ENCODE results near the gene GRIN1.

DNA sequence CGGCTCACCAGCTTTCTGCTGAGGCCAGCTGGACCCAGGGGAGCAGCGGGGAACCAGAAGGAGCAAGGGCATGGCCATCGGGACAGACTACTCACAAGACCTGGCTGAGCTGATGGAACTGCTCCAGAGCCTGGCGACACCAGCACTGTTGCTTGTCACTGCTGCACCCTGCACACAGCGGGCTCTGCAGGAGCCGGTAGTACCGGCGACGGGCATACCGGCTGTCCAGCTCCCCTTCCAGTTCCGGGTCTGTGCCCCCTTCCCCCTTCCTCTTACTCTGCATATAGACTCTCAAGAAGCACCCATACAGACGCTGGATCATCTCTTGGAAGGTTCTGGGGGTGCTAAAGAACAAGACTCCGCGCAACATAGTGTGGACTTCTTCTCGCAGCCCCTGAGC is 48.4 kb downstream of the GRIN1 start:
- TF ChIP-seq, protein P1, sequence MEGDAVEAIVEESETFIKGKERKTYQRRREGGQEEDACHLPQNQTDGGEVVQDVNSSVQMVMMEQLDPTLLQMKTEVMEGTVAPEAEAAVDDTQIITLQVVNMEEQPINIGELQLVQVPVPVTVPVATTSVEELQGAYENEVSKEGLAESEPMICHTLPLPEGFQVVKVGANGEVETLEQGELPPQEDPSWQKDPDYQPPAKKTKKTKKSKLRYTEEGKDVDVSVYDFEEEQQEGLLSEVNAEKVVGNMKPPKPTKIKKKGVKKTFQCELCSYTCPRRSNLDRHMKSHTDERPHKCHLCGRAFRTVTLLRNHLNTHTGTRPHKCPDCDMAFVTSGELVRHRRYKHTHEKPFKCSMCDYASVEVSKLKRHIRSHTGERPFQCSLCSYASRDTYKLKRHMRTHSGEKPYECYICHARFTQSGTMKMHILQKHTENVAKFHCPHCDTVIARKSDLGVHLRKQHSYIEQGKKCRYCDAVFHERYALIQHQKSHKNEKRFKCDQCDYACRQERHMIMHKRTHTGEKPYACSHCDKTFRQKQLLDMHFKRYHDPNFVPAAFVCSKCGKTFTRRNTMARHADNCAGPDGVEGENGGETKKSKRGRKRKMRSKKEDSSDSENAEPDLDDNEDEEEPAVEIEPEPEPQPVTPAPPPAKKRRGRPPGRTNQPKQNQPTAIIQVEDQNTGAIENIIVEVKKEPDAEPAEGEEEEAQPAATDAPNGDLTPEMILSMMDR (IDR thresholded peaks at IDR 0.05) = no peak
- no peak for TF ChIP-seq POLR2A (IDR thresholded peaks at IDR 0.05)

All from thyroid gland (tissue), 4 donors.